Mesenchymal stem cell (in vitro differentiated cells and primary cell): ENCODE data around the gene ARL8A. TPM values are rescaled to one million over a fixed set of nuclear protein-coding genes. Genes with fewer than 3 reads are reported as not detected.

Experiments used
- DNase-seq: peaks from one replicate; pipeline ENCODE4 v3.0.0-alpha.2; 2013
- H2AFZ ChIP-seq: one replicate; pipeline ENCODE4 v1.6.1; 2013; ENCODE audit warnings: low read depth, mild to moderate bottlenecking, control low read depth, inconsistent platforms, low read length, moderate library complexity
- H2AK5ac ChIP-seq: 2 replicates; pipeline ENCODE4 v1.6.1; 2013; ENCODE audit warnings: low read length, moderate library complexity, mild to moderate bottlenecking, inconsistent platforms; ENCODE audit not compliant: severe bottlenecking
- H2BK120ac ChIP-seq: one replicate; pipeline ENCODE4 v1.6.1; 2013; ENCODE audit warnings: low read depth, mild to moderate bottlenecking, inconsistent platforms, low read length, moderate library complexity
- H2BK12ac ChIP-seq, 2 experiments: one replicate each; pipeline ENCODE4 v1.6.1; 2013; ENCODE audit warnings: inconsistent platforms in 2 of 2, low read length in 2 of 2, mild to moderate bottlenecking in 2 of 2, moderate library complexity in 2 of 2, control low read depth in 1 of 2
- H2BK15ac ChIP-seq: one replicate; pipeline ENCODE4 v1.6.1; 2013; ENCODE audit warnings: mild to moderate bottlenecking, low read depth, inconsistent platforms; ENCODE audit not compliant: poor library complexity, severe bottlenecking
- H2BK5ac ChIP-seq: 2 replicates; pipeline ENCODE4 v1.6.1; 2013; ENCODE audit warnings: low read depth, mild to moderate bottlenecking, low read length, control low read depth, inconsistent platforms; ENCODE audit not compliant: poor library complexity, severe bottlenecking
- H3K14ac ChIP-seq, 2 experiments: one replicate each; pipeline ENCODE4 v1.6.1; 2013; ENCODE audit warnings: inconsistent platforms in 2 of 2, low read length in 2 of 2, control low read depth in 1 of 2, mild to moderate bottlenecking in 1 of 2, moderate library complexity in 1 of 2
- H3K18ac ChIP-seq, 2 experiments: one replicate each; pipeline ENCODE4 v1.6.1; 2013; ENCODE audit warnings: inconsistent platforms in 2 of 2, low read length in 2 of 2, control low read depth in 1 of 2, low read depth in 1 of 2, mild to moderate bottlenecking in 1 of 2
- H3K23ac ChIP-seq, 2 experiments: one replicate each; pipeline ENCODE4 v1.6.1; 2013; ENCODE audit warnings: inconsistent platforms in 2 of 2, low read length in 2 of 2, mild to moderate bottlenecking in 2 of 2, moderate library complexity in 2 of 2, control low read depth in 1 of 2
- H3K27ac ChIP-seq: 2 replicates; pipeline ENCODE4 v1.5.1; 2013; ENCODE audit warnings: mild to moderate bottlenecking, moderate library complexity, low read length, control low read depth, inconsistent platforms; ENCODE audit not compliant: poor library complexity, severe bottlenecking
- H3K27me3 ChIP-seq, 2 experiments: 2 replicates each; pipeline versions ENCODE4 v1.6.1 to v1.7.0; 2013; ENCODE audit warnings: low read length in 2 of 2, mild to moderate bottlenecking in 2 of 2, moderate library complexity in 2 of 2, control low read depth in 1 of 2, inconsistent platforms in 1 of 2; ENCODE audit not compliant: control insufficient read depth in 1 of 2, insufficient read depth in 1 of 2
- H3K36me3 ChIP-seq, 2 experiments: 2 replicates each; pipeline versions ENCODE4 v1.6.1 to v1.7.0; 2013; ENCODE audit warnings: low read length in 2 of 2, control low read depth in 1 of 2, inconsistent platforms in 1 of 2, low read depth in 1 of 2, mild to moderate bottlenecking in 1 of 2; ENCODE audit not compliant: insufficient read depth in 2 of 2, control insufficient read depth in 1 of 2
- H3K4ac ChIP-seq, 2 experiments: one replicate each; pipeline ENCODE4 v1.6.1; 2013; ENCODE audit warnings: inconsistent platforms in 2 of 2, low read length in 2 of 2, mild to moderate bottlenecking in 2 of 2, moderate library complexity in 2 of 2, control low read depth in 1 of 2, low read depth in 1 of 2
- H3K4me1 ChIP-seq: 2 replicates; pipeline ENCODE4 v1.6.1; 2013; ENCODE audit warnings: low read depth, low read length, control low read depth; ENCODE audit not compliant: control insufficient read depth, insufficient read depth
- H3K4me2 ChIP-seq: 2 replicates; pipeline ENCODE4 v1.6.1; 2013; ENCODE audit warnings: low read length, mild to moderate bottlenecking, inconsistent platforms; ENCODE audit not compliant: poor library complexity, severe bottlenecking
- H3K4me3 ChIP-seq, 2 experiments: 2 replicates each; pipeline versions ENCODE4 v1.5.1 to v1.7.0; 2013; ENCODE audit warnings: low read length in 2 of 2, mild to moderate bottlenecking in 2 of 2, control low read depth in 1 of 2, low read depth in 1 of 2; ENCODE audit not compliant: insufficient read depth in 1 of 2
- H3K79me1 ChIP-seq: replicated peaks from 2 replicates; pipeline ENCODE4 v1.6.1; 2013; ENCODE audit warnings: mild to moderate bottlenecking, control low read depth, low read length, inconsistent platforms; ENCODE audit not compliant: poor library complexity, severe bottlenecking
- H3K9ac ChIP-seq: 2 replicates; pipeline ENCODE4 v1.7.0; 2013; ENCODE audit warnings: mild to moderate bottlenecking, low read length, moderate library complexity
- H3K9me3 ChIP-seq: 2 replicates; pipeline ENCODE4 v1.7.0; 2013; ENCODE audit warnings: mild to moderate bottlenecking, low read length; ENCODE audit not compliant: control insufficient read depth
- H4K8ac ChIP-seq: one replicate; pipeline ENCODE4 v1.6.1; 2013; ENCODE audit warnings: inconsistent platforms, mild to moderate bottlenecking, low read length, moderate library complexity
- H4K91ac ChIP-seq: one replicate; pipeline ENCODE4 v1.6.1; 2013; ENCODE audit warnings: mild to moderate bottlenecking, low read length, inconsistent platforms
- WGBS: methylation state at CpG from one replicate; pipeline ENCODE4 v1.1.7; 2013; ENCODE audit warnings: mixed read lengths; 5-methylcytosine and 5-hydroxymethylcytosine counted together
- polyA plus RNA-seq, 2 experiments: library from polyadenylated mRNA; stranded (reverse); fragments of 200-250 nt; gene quantifications; one replicate each; pipeline ENCODE4 v1.2.3, GENCODE V29; 2013

ARL8A gene
- polyA plus RNA-seq (2013, experiment 1 of 2), result 48.3 TPM
- 47.5 TPM for polyA plus RNA-seq (2013, experiment 2 of 2)

DNA sequence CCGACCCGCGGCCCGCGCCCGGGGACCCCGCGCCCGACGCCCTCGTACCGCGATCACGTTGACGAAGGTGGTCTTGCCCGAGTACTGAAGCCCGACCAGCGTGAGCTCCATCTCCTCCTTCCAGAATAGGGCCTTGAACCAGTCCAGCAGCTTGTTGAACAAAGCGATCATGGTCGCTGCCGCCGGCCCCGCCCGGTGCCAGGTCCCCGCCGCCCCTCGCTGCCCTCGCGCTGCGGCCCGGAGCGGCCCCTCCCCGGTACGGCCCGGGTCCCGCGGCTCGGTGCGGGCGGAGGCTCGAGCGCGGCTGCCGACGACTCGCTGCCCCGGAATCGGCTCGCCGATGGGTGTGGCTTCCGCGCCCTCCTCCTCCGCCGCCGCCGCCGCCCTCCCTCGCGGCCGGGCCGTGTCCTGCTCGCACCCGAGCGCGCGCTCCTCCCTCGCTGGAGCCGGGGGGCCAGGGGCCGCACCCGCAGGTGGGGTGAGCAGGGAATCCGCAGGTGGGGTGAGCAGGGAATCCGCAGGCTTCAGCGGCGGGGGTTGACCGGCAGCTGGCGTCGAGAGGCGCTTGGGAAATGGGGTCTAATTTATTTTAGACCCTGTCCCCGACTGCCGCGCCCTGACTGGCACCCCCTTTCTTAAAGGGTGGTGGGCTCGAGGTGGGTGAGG is at the start of gene ARL8A:
Gene ARL8A, minus strand, starts transcription at position 336 of the 666 bp plus-strand sequence. Its CDS starts 165 bp downstream, at position 171.
- Histone ChIP-seq H3K9me3 (no peaks in the 10 kb centered on the region), H3K36me3 (peaks cover 0 to 4% of the 10 kb centered on the region in 2 experiments), H3K4me1 (peaks cover 14% of the 10 kb centered on the region), H2AFZ (peak within 1 kb of the TSS; percentile 87), H4K8ac (peak within 1 kb of the TSS; percentile 94), H2BK5ac (peak within 1 kb of the TSS; percentile 52), H3K18ac (peak within 1 kb of the TSS; percentile 96 to 97), H2BK15ac (peak within 1 kb of the TSS; percentile 90), H3K27ac (peak within 1 kb of the TSS; percentile 31), H2BK12ac (peak within 1 kb of the TSS in 1 of 2 experiments; percentile 83), H3K4me3 (peak within 1 kb of the TSS; percentile 93 to 97), H3K27me3 (no peaks in the 10 kb centered on the region), H3K4me2 (peak within 1 kb of the TSS; percentile 71), H3K4ac (peak within 1 kb of the TSS; percentile 93 to 99), H2BK120ac (peak within 1 kb of the TSS; percentile 11), H3K79me1 (peaks cover 8% of the 10 kb centered on the region), H3K23ac (peak within 1 kb of the TSS in 1 of 2 experiments; percentile 94), H4K91ac (peak within 1 kb of the TSS; percentile 93), H3K9ac (peak within 1 kb of the TSS; percentile 88), H2AK5ac (no peak within 1 kb of the TSS), H3K14ac (peak within 1 kb of the TSS in 1 of 2 experiments; percentile 98)
- DNase-seq, result peak; percentile 54
- under 1% methylated on average over 45 of the region's 82 CpGs for WGBS

DNA sequence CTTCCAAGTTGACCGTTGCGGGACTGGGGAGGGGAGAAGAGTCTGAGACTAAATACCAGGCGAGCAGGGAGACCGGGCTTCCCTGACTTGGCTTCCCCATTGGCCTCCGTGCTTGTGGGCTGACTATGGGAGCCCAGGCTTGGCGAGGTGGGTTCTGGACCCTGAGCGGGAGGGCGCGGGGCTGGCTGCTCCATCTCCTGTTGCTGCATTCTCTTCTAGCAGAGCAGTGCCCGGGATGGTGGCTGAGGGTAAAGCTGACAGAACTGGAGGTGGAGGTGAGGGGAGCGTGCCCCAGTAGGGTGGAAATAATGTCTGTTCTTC is 49.8 kb upstream of the ARL8A start:
- Histone ChIP-seq H3K79me1 (no peaks in the 10 kb centered on the region), H4K8ac (no peak overlapping the region), H3K27ac (no peak overlapping the region), H2AK5ac (no peak overlapping the region), H2BK15ac (no peak overlapping the region), H3K36me3 (no peaks in the 10 kb centered on the region), H4K91ac (no peak overlapping the region), H2BK12ac (no peak overlapping the region), H2BK5ac (no peak overlapping the region), H3K4me3 (no peak overlapping the region), H3K4me1 (peaks cover 14% of the 10 kb centered on the region), H3K18ac (no peak overlapping the region), H3K4me2 (peak overlapping the region; percentile 78), H3K14ac (no peak overlapping the region), H3K27me3 (peaks cover 43 to 74% of the 10 kb centered on the region in 2 experiments), H3K9me3 (no peaks in the 10 kb centered on the region), H2AFZ (no peak overlapping the region), H3K9ac (no peak overlapping the region), H3K4ac (no peak overlapping the region), H3K23ac (peak overlapping the region in 1 of 2 experiments; percentile 78), H2BK120ac (no peak overlapping the region)
- 36% methylated on average over 10 of the region's 11 CpGs for WGBS
- no peak for DNase-seq

DNA sequence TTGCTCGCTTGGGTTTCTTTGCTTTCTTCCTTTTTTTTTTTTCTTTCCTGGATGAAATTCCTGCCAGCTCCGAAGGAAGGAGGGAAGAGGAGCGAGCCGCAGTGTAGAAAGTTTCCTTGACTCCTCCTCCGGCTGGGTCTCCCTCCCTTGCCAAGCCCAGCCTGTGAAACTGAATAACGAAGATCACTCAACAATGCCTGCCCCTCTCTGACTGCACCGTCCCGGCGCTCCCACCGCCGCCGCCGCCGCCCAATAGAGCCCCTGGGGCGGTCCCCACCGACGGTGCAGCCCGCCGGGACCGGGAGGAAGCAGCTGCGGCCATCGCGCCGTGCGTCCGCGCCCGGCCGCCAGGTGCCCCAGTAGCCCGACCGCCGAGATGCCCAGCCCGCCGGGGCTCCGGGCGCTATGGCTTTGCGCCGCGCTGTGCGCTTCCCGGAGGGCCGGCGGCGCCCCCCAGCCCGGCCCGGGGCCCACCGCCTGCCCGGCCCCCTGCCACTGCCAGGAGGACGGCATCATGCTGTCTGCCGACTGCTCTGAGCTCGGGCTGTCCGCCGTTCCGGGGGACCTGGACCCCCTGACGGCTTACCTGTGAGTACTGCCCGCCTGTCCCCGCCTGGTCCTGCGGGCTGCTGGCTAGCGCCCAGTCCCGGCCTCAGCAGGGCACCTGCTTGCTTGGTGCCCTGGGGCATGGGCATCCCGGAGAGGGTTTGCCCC is 49.2 kb upstream of the ARL8A start, which contains the start of gene LGR6:
Gene LGR6, plus strand, starts transcription at position 186 of the 714 bp plus-strand sequence. Its CDS starts 191 bp downstream, at position 377.
- WGBS, result 5% methylated on average over 56 of the region's 61 CpGs

More for the DNA sequence above, 49.2 kb upstream of the ARL8A start, which contains the start of gene LGR6:
- H2AK5ac ChIP-seq, result no peak within 1 kb of the TSS
- no peak within 1 kb of the TSS for H2BK12ac ChIP-seq
- H3K79me1 ChIP-seq, result no peaks in the 10 kb centered on the region
- H3K23ac ChIP-seq, result peak within 1 kb of the TSS in 1 of 2 experiments; percentile 78
- no peak within 1 kb of the TSS for H3K9ac ChIP-seq
- peak within 1 kb of the TSS in 1 of 2 experiments; percentile 41 for H3K4me3 ChIP-seq
- H3K27me3 ChIP-seq, result peaks cover 43 to 77% of the 10 kb centered on the region in 2 experiments
- no peak within 1 kb of the TSS for H3K14ac ChIP-seq
- no peak within 1 kb of the TSS for H2BK120ac ChIP-seq
- no peak within 1 kb of the TSS for H2BK5ac ChIP-seq
- no peak within 1 kb of the TSS for H4K8ac ChIP-seq
- H3K4ac ChIP-seq, result no peak within 1 kb of the TSS
- no peaks in the 10 kb centered on the region for H3K36me3 ChIP-seq
- H2AFZ ChIP-seq, result no peak within 1 kb of the TSS
- H4K91ac ChIP-seq, result no peak within 1 kb of the TSS
- no peak for DNase-seq
- H3K18ac ChIP-seq, result no peak within 1 kb of the TSS
- H3K4me2 ChIP-seq, result peak within 1 kb of the TSS; percentile 78
- no peaks in the 10 kb centered on the region for H3K9me3 ChIP-seq
- H3K27ac ChIP-seq, result no peak within 1 kb of the TSS
- peaks cover 14% of the 10 kb centered on the region for H3K4me1 ChIP-seq
- no peak within 1 kb of the TSS for H2BK15ac ChIP-seq
